Measurements from ENCODE around the gene HMGN4. TPM values are rescaled to one million over a fixed set of nuclear protein-coding genes. Genes with fewer than 3 reads are reported as not detected.

The HMGN4 gene
- total RNA-seq, 1 donor from 2014 or later, result 37.6 TPM

DNA sequence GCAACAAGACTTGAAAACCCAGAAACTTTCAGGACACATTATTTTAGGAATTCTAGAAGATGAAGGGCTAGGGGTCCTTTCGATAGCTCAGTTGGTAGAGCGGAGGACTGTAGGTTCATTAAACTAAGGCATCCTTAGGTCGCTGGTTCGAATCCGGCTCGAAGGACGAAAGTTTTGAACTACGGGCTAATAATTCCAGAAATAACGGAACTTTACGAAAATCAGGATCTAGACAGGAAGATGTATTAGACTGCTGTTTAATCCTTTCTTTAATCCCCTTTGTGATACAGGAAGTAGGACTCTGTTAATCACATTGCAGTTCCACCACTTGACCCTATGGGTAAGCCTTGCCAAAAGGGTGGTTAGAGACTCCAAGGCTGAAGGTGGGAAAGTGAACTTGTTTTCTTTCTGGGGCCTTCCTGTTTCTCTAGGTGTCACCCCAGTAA is 37.4 kb downstream of the HMGN4 start:
- Mint-ChIP-seq H3K4me3 (no peak overlapping the region), H3K27ac (no peak overlapping the region), H3K4me1 (ENCODE audit: unreplicated experiment) (peaks cover 15% of the 10 kb centered on the region), H3K9me3 (peaks cover 6% of the 10 kb centered on the region), H3K27me3 (peaks cover 74% of the 10 kb centered on the region), H3K36me3 (no peaks in the 10 kb centered on the region)
- no peak for DNase-seq (ENCODE audit: extremely low spot score, unreplicated experiment)
- TF ChIP-seq, protein P1, sequence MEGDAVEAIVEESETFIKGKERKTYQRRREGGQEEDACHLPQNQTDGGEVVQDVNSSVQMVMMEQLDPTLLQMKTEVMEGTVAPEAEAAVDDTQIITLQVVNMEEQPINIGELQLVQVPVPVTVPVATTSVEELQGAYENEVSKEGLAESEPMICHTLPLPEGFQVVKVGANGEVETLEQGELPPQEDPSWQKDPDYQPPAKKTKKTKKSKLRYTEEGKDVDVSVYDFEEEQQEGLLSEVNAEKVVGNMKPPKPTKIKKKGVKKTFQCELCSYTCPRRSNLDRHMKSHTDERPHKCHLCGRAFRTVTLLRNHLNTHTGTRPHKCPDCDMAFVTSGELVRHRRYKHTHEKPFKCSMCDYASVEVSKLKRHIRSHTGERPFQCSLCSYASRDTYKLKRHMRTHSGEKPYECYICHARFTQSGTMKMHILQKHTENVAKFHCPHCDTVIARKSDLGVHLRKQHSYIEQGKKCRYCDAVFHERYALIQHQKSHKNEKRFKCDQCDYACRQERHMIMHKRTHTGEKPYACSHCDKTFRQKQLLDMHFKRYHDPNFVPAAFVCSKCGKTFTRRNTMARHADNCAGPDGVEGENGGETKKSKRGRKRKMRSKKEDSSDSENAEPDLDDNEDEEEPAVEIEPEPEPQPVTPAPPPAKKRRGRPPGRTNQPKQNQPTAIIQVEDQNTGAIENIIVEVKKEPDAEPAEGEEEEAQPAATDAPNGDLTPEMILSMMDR (conservative IDR thresholded peaks at IDR 0.05), result no peak

DNA sequence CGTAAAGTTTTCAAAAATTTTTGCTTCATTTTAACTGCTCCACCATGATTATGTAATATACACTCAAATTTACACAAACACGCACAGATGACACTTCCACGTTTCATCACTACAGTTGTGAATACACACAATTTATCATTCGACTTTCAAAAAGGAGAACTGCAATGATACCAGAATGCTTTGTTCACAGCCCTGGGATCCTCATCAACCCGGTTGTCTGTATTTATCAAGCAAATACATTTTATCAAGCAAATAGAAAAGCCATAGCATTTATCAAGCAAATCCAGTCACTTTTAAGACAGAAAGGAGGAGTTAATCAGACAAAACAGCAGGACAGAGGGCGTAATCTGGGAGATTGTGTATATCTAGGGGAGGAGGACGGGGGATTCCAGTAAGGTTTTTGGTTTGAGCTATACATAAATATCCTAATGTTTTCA is 38.3 kb downstream of the HMGN4 start:
- Mint-ChIP-seq H3K4me1 (ENCODE audit: unreplicated experiment) (peaks cover 14% of the 10 kb centered on the region), H3K27ac (no peak overlapping the region), H3K27me3 (peaks cover 80% of the 10 kb centered on the region), H3K36me3 (no peaks in the 10 kb centered on the region), H3K9me3 (peaks cover 6% of the 10 kb centered on the region), H3K4me3 (peak overlapping the region; percentile 90)
- TF ChIP-seq, protein P1 (conservative IDR thresholded peaks at IDR 0.05), result no peak
- no peak for DNase-seq (ENCODE audit: extremely low spot score, unreplicated experiment)

DNA sequence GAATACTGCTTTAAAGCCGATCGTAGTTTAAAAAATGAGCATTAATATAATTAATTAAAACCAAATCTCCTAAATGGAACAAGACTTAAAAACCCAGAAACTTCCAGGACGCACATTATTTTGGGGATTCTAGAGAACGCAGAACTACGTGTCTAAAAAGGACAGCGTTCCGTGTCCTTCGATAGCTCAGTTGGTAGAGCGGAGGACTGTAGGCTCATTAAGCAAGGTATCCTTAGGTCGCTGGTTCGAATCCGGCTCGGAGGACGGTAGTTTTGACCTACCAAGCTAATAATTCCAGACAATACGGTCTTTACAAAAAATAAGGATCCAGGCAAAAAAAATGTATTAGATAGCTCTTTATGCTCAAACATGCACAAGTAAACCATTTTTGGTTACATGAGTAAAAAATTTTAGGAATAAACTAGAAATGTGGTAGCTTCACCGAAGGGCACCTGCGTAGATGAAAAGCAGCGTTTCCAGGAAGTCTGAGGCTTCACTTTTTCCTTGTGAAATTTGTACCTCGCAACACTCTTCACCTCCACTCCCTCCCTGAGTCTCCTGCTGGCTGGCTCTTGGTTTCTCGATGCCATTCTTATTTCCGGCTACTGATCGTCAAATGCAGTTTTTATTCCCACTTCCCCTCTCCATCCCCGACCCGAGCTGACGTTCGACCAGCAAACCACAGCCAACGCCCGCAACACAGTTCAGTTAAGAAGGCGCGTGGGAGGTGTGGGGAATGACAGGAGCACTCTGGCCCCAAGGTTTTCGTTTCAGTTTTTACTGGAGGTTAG is 39.0 kb downstream of the HMGN4 start:
- H3K4me1 Mint-ChIP-seq (ENCODE audit: unreplicated experiment), result peaks cover 8% of the 10 kb centered on the region
- peaks cover 6% of the 10 kb centered on the region for H3K9me3 Mint-ChIP-seq
- DNase-seq (ENCODE audit: extremely low spot score, unreplicated experiment), result no peak
- peak overlapping the region; percentile 58 for H3K27ac Mint-ChIP-seq
- TF ChIP-seq, protein P1 (conservative IDR thresholded peaks at IDR 0.05), result no peak
- peaks cover 81% of the 10 kb centered on the region for H3K27me3 Mint-ChIP-seq
- H3K36me3 Mint-ChIP-seq, result no peaks in the 10 kb centered on the region
- peak overlapping the region; percentile 90 for H3K4me3 Mint-ChIP-seq

DNA sequence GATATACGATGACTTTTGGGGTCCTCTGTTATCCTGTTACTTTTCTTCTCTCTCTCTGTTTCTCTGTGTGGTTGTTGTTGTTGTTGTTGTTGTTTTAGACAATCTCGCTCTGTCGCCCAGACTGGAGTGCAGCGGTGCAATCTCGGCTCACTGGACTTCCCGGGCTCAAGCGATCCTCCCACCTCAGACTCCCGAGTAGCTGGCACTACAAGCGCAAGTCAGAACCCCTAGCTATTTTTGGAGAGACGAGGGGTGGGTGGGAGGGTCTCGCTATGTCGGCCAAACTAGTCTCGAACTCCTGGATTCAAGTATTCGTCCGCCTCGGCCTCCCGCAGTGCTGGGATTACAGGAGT is 39.5 kb downstream of the HMGN4 start:
- Mint-ChIP-seq H3K9me3 (peaks cover 6% of the 10 kb centered on the region), H3K36me3 (no peaks in the 10 kb centered on the region), H3K4me1 (ENCODE audit: unreplicated experiment) (peaks cover 8% of the 10 kb centered on the region), H3K27ac (peak overlapping the region; percentile 41), H3K4me3 (peak overlapping the region; percentile 90), H3K27me3 (peaks cover 84% of the 10 kb centered on the region)
- TF ChIP-seq, protein P1 (conservative IDR thresholded peaks at IDR 0.05), result no peak
- no peak for DNase-seq (ENCODE audit: extremely low spot score, unreplicated experiment)

DNA sequence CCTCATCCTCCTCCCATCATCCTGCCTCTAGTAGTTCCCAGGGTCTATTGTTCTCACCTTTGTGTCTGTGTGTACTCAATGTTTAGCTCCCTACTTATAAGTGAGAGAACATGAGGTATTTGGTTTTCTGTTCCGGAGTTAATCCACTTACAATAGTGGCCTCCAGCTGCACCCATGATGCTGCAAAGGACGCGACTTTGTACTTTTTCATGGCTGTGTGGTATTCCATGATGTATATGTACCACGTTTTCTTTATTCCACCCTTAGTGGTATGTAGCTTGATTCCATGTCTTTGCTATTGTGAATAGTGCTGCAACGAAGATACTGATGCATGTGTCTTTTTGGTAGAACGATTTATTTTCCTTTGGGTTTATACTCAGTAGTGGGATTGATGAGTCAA is 40.1 kb downstream of the HMGN4 start:
- Mint-ChIP-seq H3K36me3 (no peaks in the 10 kb centered on the region), H3K4me3 (peak overlapping the region; percentile 66), H3K9me3 (peaks cover 6% of the 10 kb centered on the region), H3K4me1 (ENCODE audit: unreplicated experiment) (peaks cover 8% of the 10 kb centered on the region), H3K27ac (no peak overlapping the region), H3K27me3 (peaks cover 87% of the 10 kb centered on the region)
- TF ChIP-seq, protein P1 (conservative IDR thresholded peaks at IDR 0.05), result no peak
- no peak for DNase-seq (ENCODE audit: extremely low spot score, unreplicated experiment)

Data from type B pancreatic cell (in vitro differentiated cells).